Fibroblast of skin of abdomen (primary cell): Measurements from ENCODE around the gene SLC6A1.

Source experiments
- DNase-seq: peaks from one replicate; pipeline ENCODE4 v3.0.0-alpha.2; 2013

Gene SLC6A1

GRCh38 chr3:10995871-10996270 lies 3.3 kb downstream of the SLC6A1 start:
- no peak for DNase-seq

- no peak for DNase-seq
These were observed 3.9 kb downstream of the SLC6A1 start for GRCh38 chr3:10996345-10997013.

GRCh38 chr3:10997196-10997595 lies 4.6 kb downstream of the SLC6A1 start:
- DNase-seq: no peak

GRCh38 chr3:10998542-10998941 lies 6.0 kb downstream of the SLC6A1 start:
- no peak for DNase-seq

- DNase-seq: no peak
These were observed 6.9 kb downstream of the SLC6A1 start for GRCh38 chr3:10999221-11000107.

- no peak for DNase-seq
These were observed 8.0 kb downstream of the SLC6A1 start for GRCh38 chr3:11000528-11000927.

- DNase-seq: no peak
These were observed 8.6 kb downstream of the SLC6A1 start for GRCh38 chr3:11001020-11001657.

GRCh38 chr3:11001658-11002021 lies 9.1 kb downstream of the SLC6A1 start:
- DNase-seq: no peak

- DNase-seq: no peak
These were observed 9.8 kb downstream of the SLC6A1 start for GRCh38 chr3:11002371-11002807.

- DNase-seq: no peak
These were observed 12.0 kb downstream of the SLC6A1 start for GRCh38 chr3:11004563-11004962.

- DNase-seq: no peak
These were observed 13.2 kb downstream of the SLC6A1 start for GRCh38 chr3:11005686-11006256.

- no peak for DNase-seq
These were observed 14.7 kb downstream of the SLC6A1 start for GRCh38 chr3:11006986-11007933.

GRCh38 chr3:11009898-11010297 lies 17.4 kb downstream of the SLC6A1 start:
- DNase-seq: no peak

GRCh38 chr3:11010426-11011165 lies 18.0 kb downstream of the SLC6A1 start:
- no peak for DNase-seq

- DNase-seq: no peak
These were observed 21.7 kb downstream of the SLC6A1 start for GRCh38 chr3:11014253-11014652.

GRCh38 chr3:11014752-11015151 lies 22.2 kb downstream of the SLC6A1 start:
- no peak for DNase-seq

- DNase-seq: no peak
These were observed 22.8 kb downstream of the SLC6A1 start for GRCh38 chr3:11015369-11015768.

- DNase-seq: no peak
These were observed 24.2 kb downstream of the SLC6A1 start for GRCh38 chr3:11016727-11017126.

GRCh38 chr3:11019116-11019819 lies 26.7 kb downstream of the SLC6A1 start:
- no peak for DNase-seq

- DNase-seq: no peak
These were observed 28.2 kb downstream of the SLC6A1 start for GRCh38 chr3:11020764-11021163.

- DNase-seq: no peak
These were observed 29.1 kb downstream of the SLC6A1 start for GRCh38 chr3:11021611-11022011.
